GM18519 (cell line): ENCODE data around the gene EFCAB8.
"Not testable (repeated sequence)": the region's sequence is repeated elsewhere in the genome, so short reads cannot be mapped to it uniquely, and the experiment has no call there.

Experiments
- ATAC-seq: cut with Tn5 transposase; IDR thresholded peaks from one replicate; pipeline ENCODE4 v1.9.1; 2021; ENCODE audit warnings: mild to moderate bottlenecking, moderate library complexity; ENCODE audit not compliant: unreplicated experiment, low FRiP score

EFCAB8 gene

DNA sequence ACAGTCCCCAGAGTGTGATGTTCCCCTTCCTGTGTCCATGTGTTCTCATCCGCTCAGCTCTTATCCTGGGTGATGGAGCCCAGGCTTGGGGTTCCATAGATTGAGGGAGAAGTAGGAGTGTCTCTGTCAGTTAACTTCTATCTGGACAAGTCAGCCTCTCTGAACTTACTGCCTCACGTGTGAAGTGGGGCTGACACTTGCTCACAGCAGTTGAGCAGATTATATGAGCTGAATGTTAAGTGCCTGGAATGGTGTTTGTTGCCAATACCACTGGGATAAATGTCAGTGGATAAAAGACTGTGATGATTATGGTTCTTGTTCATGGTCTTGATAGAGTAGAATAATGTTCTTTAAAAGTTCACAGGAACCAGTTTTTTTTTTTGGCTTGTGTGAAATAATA is 17.1 kb upstream of the EFCAB8 start:
- ATAC-seq = no peak

GRCh38 chr20:32842688-32843524 is 15.8 kb upstream of the EFCAB8 start:
- no peak for ATAC-seq

DNA sequence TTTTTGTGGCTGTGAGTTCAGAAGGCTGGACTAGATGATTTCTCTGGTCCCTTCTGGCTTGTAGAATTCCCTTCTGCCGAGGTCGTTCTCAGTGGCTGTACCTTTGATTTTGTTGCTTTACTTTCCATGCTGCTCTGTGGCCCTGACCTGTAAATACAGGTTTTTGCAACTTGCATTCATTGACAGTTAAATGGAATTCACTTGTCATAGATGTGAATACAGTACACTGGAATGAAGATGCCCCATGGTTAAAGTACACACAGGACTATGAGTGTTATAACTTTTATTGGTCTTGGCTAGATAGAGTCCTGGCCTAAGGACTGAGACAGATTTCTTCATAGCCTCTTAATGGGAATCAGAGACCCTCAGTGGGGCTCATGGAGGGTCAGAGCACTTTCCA is 12.9 kb upstream of the EFCAB8 start:
- no peak for ATAC-seq

- no peak for ATAC-seq
These were observed 11.9 kb upstream of the EFCAB8 start for GRCh38 chr20:32846852-32847251.

- no peak for ATAC-seq
These were observed 10.8 kb upstream of the EFCAB8 start for GRCh38 chr20:32847964-32848363.

DNA sequence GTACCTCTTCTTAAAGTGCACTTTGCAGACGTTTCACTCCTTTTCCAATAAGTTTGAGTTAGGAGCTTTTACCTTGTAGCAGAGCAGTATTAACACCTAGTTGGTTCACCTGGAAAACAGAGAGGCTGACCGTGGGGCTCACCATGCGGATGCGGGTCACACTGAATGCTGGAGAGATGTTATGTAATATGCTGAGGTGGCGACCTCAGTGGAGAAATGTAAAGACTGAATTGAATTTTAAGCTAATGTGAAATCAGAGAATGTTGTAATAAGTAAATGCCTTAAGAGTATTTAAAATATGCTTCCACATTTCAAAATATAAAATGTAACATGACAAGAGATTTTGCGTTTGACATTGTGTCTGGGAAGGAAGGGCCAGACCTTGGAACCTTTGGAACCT is 9.9 kb upstream of the EFCAB8 start:
- ATAC-seq = no peak

- ATAC-seq = no peak
These were observed 9.1 kb upstream of the EFCAB8 start for GRCh38 chr20:32849577-32849976.

GRCh38 chr20:32855387-32855786 is 3.3 kb upstream of the EFCAB8 start:
- no peak for ATAC-seq

DNA sequence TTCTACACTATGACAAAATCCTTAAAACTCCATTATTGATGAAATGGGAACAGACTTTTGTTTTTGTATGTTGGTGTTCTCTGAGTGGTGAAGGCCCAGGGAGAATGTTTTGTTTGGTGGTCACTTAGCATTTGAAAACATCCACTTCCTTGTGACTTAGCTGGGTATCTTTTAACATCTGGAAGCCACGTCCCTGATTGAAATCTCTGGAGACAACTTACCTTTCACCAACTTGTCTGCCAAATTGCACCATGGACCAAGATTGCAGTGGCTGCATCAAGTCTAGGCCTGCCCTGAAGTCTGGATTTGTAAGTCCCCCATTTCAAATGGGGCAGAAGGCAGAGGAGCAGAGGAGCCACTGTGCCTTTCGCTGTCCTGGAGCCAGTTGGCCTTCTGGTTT is 534 bp upstream of the EFCAB8 start:
- no peak for ATAC-seq

GRCh38 chr20:32861446-32861845 is 2.7 kb downstream of the EFCAB8 start:
- no peak for ATAC-seq

DNA sequence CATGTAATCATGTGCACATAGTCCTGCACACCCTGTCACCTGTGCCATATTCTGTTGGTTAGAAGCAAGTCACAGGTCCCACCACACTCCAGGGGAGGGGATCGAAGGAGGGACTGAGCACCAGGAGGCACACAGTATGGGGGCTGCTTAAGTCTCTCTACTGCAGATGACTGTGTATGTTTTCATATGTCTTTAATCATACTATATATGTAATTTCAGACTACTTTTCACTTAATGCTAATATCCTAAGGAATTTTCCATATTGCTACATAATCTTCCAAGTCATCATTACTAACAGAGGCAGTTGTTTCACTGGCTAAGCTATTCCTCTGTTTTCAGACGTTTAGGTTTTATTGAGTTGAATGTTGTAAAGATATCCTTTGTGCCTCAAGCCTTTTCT is 10.8 kb downstream of the EFCAB8 start:
- ATAC-seq = no peak

DNA sequence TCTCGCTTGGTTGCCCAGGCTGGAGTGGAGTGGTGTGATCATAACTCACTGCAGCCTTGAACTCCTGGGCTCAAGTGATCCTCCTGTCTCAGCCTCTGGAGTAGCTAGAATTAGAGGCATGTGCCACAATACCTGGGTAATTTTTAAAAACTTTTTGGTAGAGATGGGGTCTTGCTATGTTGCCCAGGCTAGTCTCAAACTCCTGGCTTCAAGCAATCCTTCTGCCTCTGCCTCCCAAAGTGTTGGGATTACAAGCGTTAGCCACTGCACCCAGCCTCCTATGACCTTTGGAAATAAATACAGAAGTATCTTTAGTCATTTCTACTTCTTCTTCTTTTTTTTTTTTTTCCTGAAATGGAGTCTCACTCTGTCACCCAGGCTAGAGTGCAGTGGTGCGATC is 11.8 kb downstream of the EFCAB8 start:
- ATAC-seq = not testable (repeated sequence)

- ATAC-seq = no peak
These were observed 12.3 kb downstream of the EFCAB8 start for GRCh38 chr20:32870985-32871384.

DNA sequence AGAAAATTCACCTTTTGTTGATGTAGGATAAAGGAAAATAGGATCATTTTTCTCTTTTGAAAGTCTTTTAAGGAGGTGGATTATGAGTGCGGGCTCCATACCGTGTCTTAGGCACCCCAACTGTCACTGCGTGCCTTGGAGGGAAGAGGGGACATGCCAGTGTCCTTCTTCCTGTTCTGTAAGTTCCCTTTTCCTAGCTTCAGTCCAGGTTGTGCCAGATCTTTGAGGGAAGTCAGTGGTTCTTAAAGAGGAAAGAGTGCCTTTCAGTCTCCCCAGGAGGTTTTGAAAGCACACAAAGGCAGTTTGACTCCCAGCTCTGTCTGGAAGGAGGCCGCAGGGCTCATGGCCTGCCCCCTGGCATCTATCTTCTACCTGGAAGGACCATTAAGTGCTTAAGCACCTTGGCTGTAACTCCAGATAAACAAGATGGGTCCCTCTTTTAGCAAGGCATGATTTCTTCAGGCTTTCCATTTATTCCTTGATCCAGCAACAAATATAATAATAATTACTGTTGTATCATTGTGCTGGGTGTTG is 13.0 kb downstream of the EFCAB8 start:
- no peak for ATAC-seq

DNA sequence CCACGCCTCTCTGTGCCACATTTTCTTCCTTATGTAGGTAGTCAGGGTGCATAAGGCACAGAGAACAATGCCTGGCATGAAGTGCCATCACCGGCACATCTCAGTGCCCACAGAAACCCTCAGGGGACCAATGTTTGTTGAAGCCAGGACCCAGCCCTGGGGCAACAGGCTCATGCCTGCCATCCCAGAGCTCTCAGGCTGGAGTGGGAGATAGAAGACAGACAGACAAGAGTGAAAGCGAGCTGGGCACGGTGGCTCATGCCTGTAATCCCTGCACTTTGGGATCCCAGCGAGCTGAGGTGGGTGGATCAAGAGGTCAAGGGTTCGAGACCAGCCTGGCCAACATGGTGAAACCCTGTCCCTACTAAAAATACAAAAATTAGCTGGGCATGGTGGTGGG is 13.5 kb downstream of the EFCAB8 start:
- ATAC-seq = no peak

GRCh38 chr20:32875673-32876072 is 16.9 kb downstream of the EFCAB8 start:
- ATAC-seq = no peak

DNA sequence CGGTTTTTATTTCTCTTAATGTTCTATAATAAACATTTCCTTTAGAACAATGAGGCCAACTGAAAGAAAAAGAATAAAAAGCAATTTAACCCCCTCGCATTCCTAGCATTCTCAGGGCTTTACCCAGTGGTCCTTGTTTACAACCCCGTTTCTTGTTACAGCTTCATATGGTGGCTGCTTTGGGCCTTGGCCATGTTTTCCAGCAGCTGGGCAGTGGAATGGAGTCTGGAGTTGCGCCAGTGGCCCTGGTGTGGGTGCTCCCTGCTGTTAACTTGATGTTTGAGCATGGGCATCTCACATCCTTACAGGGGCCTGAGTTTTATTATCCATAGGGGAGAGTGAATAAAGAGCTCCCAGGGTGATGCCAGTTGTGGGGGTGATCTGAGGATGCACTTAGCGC is 18.8 kb downstream of the EFCAB8 start:
- ATAC-seq = no peak

DNA sequence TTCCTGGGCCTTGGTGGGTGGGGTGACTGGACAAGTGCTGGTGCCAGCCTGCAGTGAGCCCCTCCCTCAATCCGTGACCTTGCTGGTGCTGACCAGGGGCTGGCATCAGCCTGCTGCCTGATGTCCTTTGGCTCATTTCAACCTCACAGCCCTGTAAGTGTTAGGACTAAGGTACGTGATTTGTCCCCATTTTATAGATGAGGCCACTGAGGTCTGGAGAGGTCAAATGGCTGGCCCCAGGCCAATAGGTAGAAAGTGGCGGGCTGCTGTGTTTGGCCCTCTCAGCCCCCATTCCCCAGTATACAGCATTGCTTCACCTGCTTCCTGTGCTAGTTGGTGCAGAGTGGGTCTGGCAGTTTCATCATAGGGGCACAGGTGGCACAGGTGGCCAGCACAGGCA is 20.1 kb downstream of the EFCAB8 start:
- ATAC-seq = no peak

GRCh38 chr20:32879538-32879937 is 20.8 kb downstream of the EFCAB8 start:
- no peak for ATAC-seq

DNA sequence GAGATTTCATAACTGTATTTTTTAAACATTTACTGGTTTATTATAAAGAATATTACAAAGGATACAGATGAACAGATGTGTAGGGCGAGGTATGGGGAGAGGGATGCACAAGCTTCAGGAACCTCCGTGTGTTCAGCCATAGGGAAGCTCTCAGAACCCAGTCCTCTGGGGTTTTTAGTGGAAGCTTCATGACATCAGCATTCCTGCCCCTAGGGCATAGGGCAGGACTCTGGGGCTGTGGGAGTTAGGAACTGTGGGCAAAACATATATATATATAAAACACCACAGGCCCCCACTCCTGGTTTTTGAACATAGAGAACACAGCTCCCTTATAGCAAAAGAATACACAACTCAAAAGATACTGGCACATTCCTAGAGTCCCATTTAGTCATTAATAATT is 21.9 kb downstream of the EFCAB8 start:
- no peak for ATAC-seq

DNA sequence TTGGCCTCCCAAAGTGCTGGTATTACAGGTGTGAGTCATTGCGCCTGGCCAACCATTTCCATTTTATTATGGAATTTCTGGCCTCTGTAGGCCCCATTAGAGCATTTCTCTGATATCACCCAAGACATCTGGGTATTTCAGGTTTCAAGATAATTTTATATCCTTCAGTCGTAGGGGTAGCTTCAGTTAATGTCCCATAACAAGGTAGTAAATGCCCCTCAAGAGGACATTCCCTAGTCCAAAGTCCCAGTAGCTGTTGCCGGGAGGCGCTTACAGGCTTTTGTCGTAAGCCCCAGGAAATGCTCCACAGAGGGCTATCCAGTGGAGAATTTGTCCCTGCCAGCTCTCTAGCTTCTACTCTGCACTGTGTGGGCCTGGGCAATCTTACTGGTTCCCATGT is 24.4 kb downstream of the EFCAB8 start:
- ATAC-seq = no peak

GRCh38 chr20:32885185-32885584 is 26.5 kb downstream of the EFCAB8 start:
- ATAC-seq = no peak
